HCT116 (cell line): ENCODE results near the gene SMNDC1. TPM values are rescaled to one million over a fixed set of nuclear protein-coding genes. Genes with fewer than 3 reads are reported as not detected.

Experiments used
- ATAC-seq: fragments of 200-7000 bp; cut with Tn5 transposase; 2 replicates; pipeline ENCODE4 v1.9.1; 2020; ENCODE audit warnings: mild to moderate bottlenecking, moderate library complexity
- BruUV-seq: library from RNA; stranded (reverse); fragments of 400-500 nt; replicated peaks from 2 replicates; lab custom pipeline; 2021; lab: Mats Ljungman, UMichigan
- CTCF ChIA-PET: fragments of 300-600 bp; sonication (Branson Sonifier 250); formaldehyde crosslinking; loops from one replicate; lab custom pipeline; 2021; ENCODE audit warnings: antibody characterized with exemption; lab: Charles Lee
- POLR2A ChIA-PET: fragments of 300-600, 350-600 bp; sonication (Branson Sonifier 250); formaldehyde crosslinking; loops from one replicate; lab custom pipeline; 2021; ENCODE audit warnings: antibody characterized with exemption; lab: Charles Lee
- RAD21 ChIA-PET, 2 experiments: fragments of 300-600 bp; sonication (Branson Sonifier 250); formaldehyde crosslinking; loops; one replicate each; lab custom pipeline; 2023; ENCODE audit warnings: low total read pairs in 2 of 2; ENCODE audit not compliant: uncharacterized antibody in 2 of 2, unreplicated experiment in 2 of 2, low non-redundant PET in 1 of 2; lab: Charles Lee
- DNase-seq: peaks from one replicate; pipeline ENCODE4 v3.0.0-alpha.2; 2010; ENCODE audit warnings: low read depth, low spot score
- H2AFZ ChIP-seq: fragments of 200-600 bp; shearing (Covaris generic), sonication (generic); 2 replicates; pipeline ENCODE4 v1.6.1; 2017; ENCODE audit warnings: low read depth, mixed run types, mixed read lengths, antibody characterized with exemption, low read length; ENCODE audit not compliant: poor library complexity, severe bottlenecking
- H3K27ac ChIP-seq: 2 replicates; pipeline ENCODE4 v1.5.1; 2012; ENCODE audit warnings: low read depth, low read length
- H3K27me3 ChIP-seq: fragments of 200-600 bp; sonication (generic); 2 replicates; pipeline ENCODE4 v1.6.1; 2016; ENCODE audit warnings: mixed run types, low read length, mixed read lengths; ENCODE audit not compliant: insufficient read depth
- H3K36me3 ChIP-seq, 2 experiments: fragments of 200-500 bp in 1 of 2; fragments of 200-600 bp in 1 of 2; sonication (Bioruptor generic) in 1 of 2; sonication (generic) in 1 of 2; 2 replicates each; pipeline versions ENCODE4 v1.5.1 to v1.6.1; 2014 to 2016; ENCODE audit warnings: low read length in 2 of 2, inconsistent platforms in 1 of 2, mixed read lengths in 1 of 2, mixed run types in 1 of 2; ENCODE audit not compliant: insufficient read depth in 2 of 2, control insufficient read depth in 1 of 2
- H3K4me1 ChIP-seq, 2 experiments: fragments of 200-600 bp in 1 of 2; sonication (generic) in 1 of 2; 2 replicates each; pipeline versions ENCODE4 v1.5.1 to v1.6.1; 2012 to 2017; ENCODE audit warnings: low read length in 2 of 2, inconsistent platforms in 1 of 2, mild to moderate bottlenecking in 1 of 2, mixed read lengths in 1 of 2, mixed run types in 1 of 2, moderate library complexity in 1 of 2; ENCODE audit not compliant: insufficient read depth in 2 of 2, control insufficient read depth in 1 of 2
- H3K4me2 ChIP-seq: fragments of 200-600 bp; sonication (generic); 2 replicates; pipeline ENCODE4 v1.6.1; 2017; ENCODE audit warnings: mixed run types, low read length, mixed read lengths
- H3K4me3 ChIP-seq, 2 experiments: fragments of 200-600 bp in 1 of 2; sonication (generic) in 1 of 2; replicated peaks in 1 of 2; 2 replicates each; pipeline ENCODE4 v1.5.1; 2011 to 2016; ENCODE audit warnings: low read length in 2 of 2, control low read depth in 1 of 2, low read depth in 1 of 2, mild to moderate bottlenecking in 1 of 2, mixed read lengths in 1 of 2, mixed run types in 1 of 2
- H3K79me2 ChIP-seq: fragments of 200-600 bp; sonication (generic); 2 replicates; pipeline ENCODE4 v1.6.1; 2017; ENCODE audit warnings: mild to moderate bottlenecking, mixed run types, low read length, moderate library complexity, mixed read lengths; ENCODE audit not compliant: insufficient read depth
- H3K9ac ChIP-seq: fragments of 200-600 bp; sonication (generic); 2 replicates; pipeline ENCODE4 v1.6.1; 2016; ENCODE audit warnings: low read length, mixed read lengths
- H3K9me2 ChIP-seq: fragments of 200-600 bp; sonication (generic), shearing (Covaris generic); 2 replicates; pipeline ENCODE4 v1.6.1; 2017; ENCODE audit warnings: mixed run types, mild to moderate bottlenecking, moderate library complexity; ENCODE audit not compliant: insufficient read depth
- H3K9me3 ChIP-seq, 2 experiments: fragments of 200-500 bp in 1 of 2; fragments of 200-600 bp in 1 of 2; sonication (Bioruptor generic) in 1 of 2; sonication (generic) in 1 of 2; 2 replicates each; pipeline ENCODE4 v1.6.1; 2014 to 2017; ENCODE audit warnings: low read length in 2 of 2, mixed read lengths in 2 of 2, inconsistent platforms in 1 of 2, low read depth in 1 of 2, mild to moderate bottlenecking in 1 of 2, mixed run types in 1 of 2, moderate library complexity in 1 of 2; ENCODE audit not compliant: control insufficient read depth in 1 of 2, insufficient read depth in 1 of 2
- H4K20me1 ChIP-seq: fragments of 200-600 bp; sonication (generic), shearing (Covaris generic); 2 replicates; pipeline ENCODE4 v1.6.1; 2017; ENCODE audit warnings: mixed run types, mild to moderate bottlenecking, moderate library complexity; ENCODE audit not compliant: insufficient read depth
- CBX3 ChIP-seq: IDR thresholded peaks from 2 replicates; pipeline ENCODE4 v1.6.1; 2012; ENCODE audit warnings: low read depth
- FOSL1 ChIP-seq: IDR thresholded peaks from 2 replicates; pipeline ENCODE4 v1.6.1; 2012; ENCODE audit warnings: low read depth
- JUND ChIP-seq: IDR thresholded peaks from 2 replicates; pipeline ENCODE4 v1.6.1; 2012
- POLR2A ChIP-seq: IDR thresholded peaks from 2 replicates; pipeline ENCODE4 v1.7.0; 2011; ENCODE audit warnings: borderline replicate concordance; ENCODE audit not compliant: insufficient read depth, insufficient read length; ENCODE audit errors: extremely low read depth
- POLR2AphosphoS5 ChIP-seq: IDR thresholded peaks from 2 replicates; pipeline ENCODE4 v1.6.1; 2011; ENCODE audit warnings: mild to moderate bottlenecking, low read depth, low read length, moderate library complexity
- RAD21 ChIP-seq: IDR thresholded peaks from 2 replicates; pipeline ENCODE4 v1.6.1; 2012; ENCODE audit warnings: low read depth, mild to moderate bottlenecking
- SIN3A ChIP-seq: IDR thresholded peaks from 2 replicates; pipeline ENCODE4 v1.6.1; 2012; ENCODE audit warnings: low read depth
- ZFX ChIP-seq: fragments of 450-650 bp; IDR thresholded peaks from 2 replicates; pipeline ENCODE4 v1.6.1; 2017
- intact Hi-C: fragments of 100-400 bp; cut with micrococcal nuclease; formaldehyde crosslinking; loops from 2 replicates; pipeline ENCODE4 v1.10.0; 2022
- total RNA-seq: library from RNA; stranded (reverse); gene quantifications from one replicate; pipeline ENCODE4 v1.2.1, GENCODE V29; 2021; ENCODE audit not compliant: unreplicated experiment
- TF ChIP-seq, protein P1 (sequence below): IDR thresholded peaks from 2 replicates; pipeline ENCODE4 v1.6.1; 2012
- TF ChIP-seq, protein P2 (sequence below): IDR thresholded peaks from 2 replicates; pipeline ENCODE4 v1.6.1; 2012
- TF ChIP-seq, protein P3 (sequence below): IDR thresholded peaks from 2 replicates; pipeline ENCODE4 v1.6.1; 2012; ENCODE audit warnings: low read depth
- TF ChIP-seq, protein P4 (sequence below): IDR thresholded peaks from 2 replicates; pipeline ENCODE4 v1.6.1; 2011; ENCODE audit warnings: mild to moderate bottlenecking, low read length, moderate library complexity; ENCODE audit not compliant: insufficient replicate concordance; ENCODE audit errors: extremely low read depth

SMNDC1 gene
- total RNA-seq, 1 experiment from 2014 or later: 61.7 TPM

DNA sequence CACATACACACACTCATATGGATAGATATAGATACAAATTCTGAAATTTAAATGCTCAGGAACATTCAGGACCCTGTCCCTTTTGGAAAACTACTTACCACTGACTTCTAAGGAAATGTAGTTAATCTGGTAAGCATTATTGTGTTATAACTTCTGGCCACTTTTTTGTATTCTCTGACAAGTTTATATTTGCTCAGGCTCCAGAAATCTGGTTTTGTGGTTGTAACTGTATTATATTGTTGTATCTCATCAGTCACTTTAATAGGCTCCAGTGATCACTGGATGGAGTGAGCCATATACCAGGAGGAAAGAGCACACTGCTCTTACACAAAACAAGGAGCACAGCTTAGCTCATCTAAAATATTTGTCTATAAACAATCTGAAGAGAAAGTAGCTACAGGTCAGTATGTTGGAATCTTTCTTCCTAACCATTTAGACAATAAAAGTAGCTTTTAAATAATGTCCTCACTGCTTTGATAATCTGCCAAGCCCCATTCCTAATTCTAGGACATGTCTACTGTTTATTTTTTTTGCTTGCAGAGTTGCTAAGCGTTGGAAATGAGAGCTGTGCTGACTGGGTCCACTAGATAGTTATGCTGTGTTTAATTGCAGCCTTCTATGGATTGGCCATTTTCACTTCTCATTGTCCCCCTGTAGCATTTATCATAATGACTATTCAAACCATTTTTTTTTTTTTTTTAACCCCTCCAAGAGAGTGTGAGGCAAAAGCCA is 43.8 kb downstream of the SMNDC1 start:
- no peak overlapping the region for H2AFZ ChIP-seq
- no peak overlapping the region for H3K4me3 ChIP-seq
- no peaks in the 10 kb centered on the region for H3K79me2 ChIP-seq
- BruUV-seq: no TSS peak
- TF ChIP-seq, protein P1, sequence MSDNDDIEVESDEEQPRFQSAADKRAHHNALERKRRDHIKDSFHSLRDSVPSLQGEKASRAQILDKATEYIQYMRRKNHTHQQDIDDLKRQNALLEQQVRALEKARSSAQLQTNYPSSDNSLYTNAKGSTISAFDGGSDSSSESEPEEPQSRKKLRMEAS: no peak
- TF ChIP-seq FOSL1 (no peak), SIN3A (no peak), JUND (no peak), POLR2AphosphoS5 (no peak), POLR2A (no peak), CBX3 (no peak), RAD21 (no peak), ZFX (no peak)
- TF ChIP-seq, protein P2, sequence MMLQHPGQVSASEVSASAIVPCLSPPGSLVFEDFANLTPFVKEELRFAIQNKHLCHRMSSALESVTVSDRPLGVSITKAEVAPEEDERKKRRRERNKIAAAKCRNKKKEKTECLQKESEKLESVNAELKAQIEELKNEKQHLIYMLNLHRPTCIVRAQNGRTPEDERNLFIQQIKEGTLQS: no peak
- TF ChIP-seq, protein P3, sequence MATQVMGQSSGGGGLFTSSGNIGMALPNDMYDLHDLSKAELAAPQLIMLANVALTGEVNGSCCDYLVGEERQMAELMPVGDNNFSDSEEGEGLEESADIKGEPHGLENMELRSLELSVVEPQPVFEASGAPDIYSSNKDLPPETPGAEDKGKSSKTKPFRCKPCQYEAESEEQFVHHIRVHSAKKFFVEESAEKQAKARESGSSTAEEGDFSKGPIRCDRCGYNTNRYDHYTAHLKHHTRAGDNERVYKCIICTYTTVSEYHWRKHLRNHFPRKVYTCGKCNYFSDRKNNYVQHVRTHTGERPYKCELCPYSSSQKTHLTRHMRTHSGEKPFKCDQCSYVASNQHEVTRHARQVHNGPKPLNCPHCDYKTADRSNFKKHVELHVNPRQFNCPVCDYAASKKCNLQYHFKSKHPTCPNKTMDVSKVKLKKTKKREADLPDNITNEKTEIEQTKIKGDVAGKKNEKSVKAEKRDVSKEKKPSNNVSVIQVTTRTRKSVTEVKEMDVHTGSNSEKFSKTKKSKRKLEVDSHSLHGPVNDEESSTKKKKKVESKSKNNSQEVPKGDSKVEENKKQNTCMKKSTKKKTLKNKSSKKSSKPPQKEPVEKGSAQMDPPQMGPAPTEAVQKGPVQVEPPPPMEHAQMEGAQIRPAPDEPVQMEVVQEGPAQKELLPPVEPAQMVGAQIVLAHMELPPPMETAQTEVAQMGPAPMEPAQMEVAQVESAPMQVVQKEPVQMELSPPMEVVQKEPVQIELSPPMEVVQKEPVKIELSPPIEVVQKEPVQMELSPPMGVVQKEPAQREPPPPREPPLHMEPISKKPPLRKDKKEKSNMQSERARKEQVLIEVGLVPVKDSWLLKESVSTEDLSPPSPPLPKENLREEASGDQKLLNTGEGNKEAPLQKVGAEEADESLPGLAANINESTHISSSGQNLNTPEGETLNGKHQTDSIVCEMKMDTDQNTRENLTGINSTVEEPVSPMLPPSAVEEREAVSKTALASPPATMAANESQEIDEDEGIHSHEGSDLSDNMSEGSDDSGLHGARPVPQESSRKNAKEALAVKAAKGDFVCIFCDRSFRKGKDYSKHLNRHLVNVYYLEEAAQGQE: no peak
- TF ChIP-seq, protein P4, sequence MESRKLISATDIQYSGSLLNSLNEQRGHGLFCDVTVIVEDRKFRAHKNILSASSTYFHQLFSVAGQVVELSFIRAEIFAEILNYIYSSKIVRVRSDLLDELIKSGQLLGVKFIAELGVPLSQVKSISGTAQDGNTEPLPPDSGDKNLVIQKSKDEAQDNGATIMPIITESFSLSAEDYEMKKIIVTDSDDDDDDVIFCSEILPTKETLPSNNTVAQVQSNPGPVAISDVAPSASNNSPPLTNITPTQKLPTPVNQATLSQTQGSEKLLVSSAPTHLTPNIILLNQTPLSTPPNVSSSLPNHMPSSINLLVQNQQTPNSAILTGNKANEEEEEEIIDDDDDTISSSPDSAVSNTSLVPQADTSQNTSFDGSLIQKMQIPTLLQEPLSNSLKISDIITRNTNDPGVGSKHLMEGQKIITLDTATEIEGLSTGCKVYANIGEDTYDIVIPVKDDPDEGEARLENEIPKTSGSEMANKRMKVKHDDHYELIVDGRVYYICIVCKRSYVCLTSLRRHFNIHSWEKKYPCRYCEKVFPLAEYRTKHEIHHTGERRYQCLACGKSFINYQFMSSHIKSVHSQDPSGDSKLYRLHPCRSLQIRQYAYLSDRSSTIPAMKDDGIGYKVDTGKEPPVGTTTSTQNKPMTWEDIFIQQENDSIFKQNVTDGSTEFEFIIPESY: no peak
- TF ChIP-seq, all 23 proteins: peak for 0
- no peaks in the 10 kb centered on the region for H3K4me1 ChIP-seq
- H3K9me2 ChIP-seq: no peaks in the 10 kb centered on the region
- no peak overlapping the region for H3K4me2 ChIP-seq
- no peak overlapping the region for H3K27ac ChIP-seq
- no peaks in the 10 kb centered on the region; a peak in 1 of 4 replicates for H3K36me3 ChIP-seq
- no peaks in the 10 kb centered on the region for H4K20me1 ChIP-seq
- CTCF ChIA-PET: interaction anchor here (1.2 to 1.7 kb wide), 2 partner anchors 10 to 12 kb away, joined by 3 to 6 read pairs; no protein-coding TSS in a partner anchor
- no peak overlapping the region for H3K9ac ChIP-seq
- ATAC-seq (no peak), DNase-seq (no peak)
- RAD21 ChIA-PET: interaction anchor here in 1 of 2 experiments (0.7 kb wide), 1 partner anchor 10 kb away, joined by 3 read pairs; no protein-coding TSS in a partner anchor
- intact Hi-C loops: no loop called here
- H3K9me3 ChIP-seq: no peaks in the 10 kb centered on the region
- H3K27me3 ChIP-seq: no peaks in the 10 kb centered on the region
- POLR2A ChIA-PET: no interaction called here
